GM18868 (cell line): ENCODE results near the gene PRSS3.
"Not testable (repeated sequence)": the region's sequence is repeated elsewhere in the genome, so short reads cannot be mapped to it uniquely, and the experiment has no call there.

Source experiments
- ATAC-seq: cut with Tn5 transposase; IDR thresholded peaks from one replicate; pipeline ENCODE4 v1.9.1; 2021; ENCODE audit warnings: mild to moderate bottlenecking, moderate library complexity; ENCODE audit not compliant: unreplicated experiment

The PRSS3 gene

DNA sequence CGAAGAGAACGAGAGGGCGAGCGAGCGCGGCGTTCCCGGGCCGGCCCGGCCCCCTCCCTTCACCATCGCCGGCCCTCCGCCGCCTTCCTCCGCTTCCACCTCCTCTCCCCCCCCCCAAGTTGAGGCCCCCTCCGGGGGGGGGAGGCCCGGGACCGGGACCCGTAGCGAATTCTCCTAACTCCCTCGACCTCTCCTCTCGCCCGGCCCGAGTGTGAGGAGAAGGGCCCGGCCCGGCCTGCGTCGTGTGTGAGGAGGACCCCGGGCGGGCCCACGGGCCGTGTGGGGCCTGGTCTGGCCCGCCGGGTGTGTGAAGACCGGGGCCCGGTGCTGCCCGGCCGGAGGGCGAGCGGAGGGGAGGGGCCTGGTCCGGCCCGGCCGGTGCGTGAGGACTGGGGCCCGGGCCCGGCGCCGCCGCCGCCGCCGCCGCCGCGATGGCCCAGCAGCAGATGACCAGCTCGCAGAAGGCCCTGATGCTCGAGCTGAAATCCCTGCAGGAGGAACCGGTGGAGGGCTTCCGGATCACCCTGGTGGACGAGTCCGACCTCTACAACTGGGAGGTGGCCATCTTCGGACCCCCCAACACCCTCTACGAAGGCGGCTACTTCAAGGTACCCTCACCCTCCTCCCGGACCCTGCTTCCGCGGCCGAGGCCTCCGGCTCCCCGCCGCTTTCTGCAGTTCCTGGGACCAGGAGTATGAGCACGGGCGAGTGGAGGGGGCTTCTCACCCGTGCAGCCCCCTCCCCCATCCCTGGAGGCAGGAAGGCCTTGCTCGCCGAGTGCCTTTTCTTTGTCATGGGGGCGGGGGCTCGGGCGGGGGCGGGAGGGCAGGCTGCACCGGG, 22.2 kb downstream of the PRSS3 start:
- ATAC-seq, result peak; percentile 15

- no peak for ATAC-seq
Measured at GRCh38 chr9:33818167-33818846, 22.9 kb downstream of the PRSS3 start.

- no peak for ATAC-seq
Measured at GRCh38 chr9:33818847-33819500, 23.6 kb downstream of the PRSS3 start.

DNA sequence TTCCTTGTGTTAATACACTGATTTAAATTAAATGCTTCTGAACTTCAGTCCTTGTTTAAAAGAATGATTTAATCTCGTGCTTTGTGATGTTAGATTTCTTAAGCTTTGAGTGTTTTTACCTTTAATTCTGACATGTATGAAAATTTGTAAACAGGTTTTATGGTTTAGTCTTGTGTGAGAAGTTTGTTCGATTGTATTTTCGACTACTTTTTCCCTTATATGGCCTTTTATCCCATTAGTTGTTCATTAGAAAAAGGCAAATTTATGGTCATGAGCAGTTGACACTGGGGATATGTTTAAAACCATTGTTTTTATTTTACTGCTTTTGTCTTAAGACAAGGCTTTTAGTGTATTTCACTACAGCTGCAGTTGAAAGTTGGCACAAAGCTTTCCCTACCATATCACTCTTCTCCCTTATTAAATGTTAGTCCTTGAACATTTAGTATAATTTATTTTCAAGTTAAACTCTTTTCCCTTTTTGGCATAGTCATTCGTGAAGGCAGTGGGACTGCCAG, 24.9 kb downstream of the PRSS3 start:
- no peak for ATAC-seq

GRCh38 chr9:33823801-33824200, 28.4 kb downstream of the PRSS3 start:
- ATAC-seq, result no peak

- not testable (repeated sequence) for ATAC-seq
Measured at GRCh38 chr9:33827285-33827684, 31.9 kb downstream of the PRSS3 start.

DNA sequence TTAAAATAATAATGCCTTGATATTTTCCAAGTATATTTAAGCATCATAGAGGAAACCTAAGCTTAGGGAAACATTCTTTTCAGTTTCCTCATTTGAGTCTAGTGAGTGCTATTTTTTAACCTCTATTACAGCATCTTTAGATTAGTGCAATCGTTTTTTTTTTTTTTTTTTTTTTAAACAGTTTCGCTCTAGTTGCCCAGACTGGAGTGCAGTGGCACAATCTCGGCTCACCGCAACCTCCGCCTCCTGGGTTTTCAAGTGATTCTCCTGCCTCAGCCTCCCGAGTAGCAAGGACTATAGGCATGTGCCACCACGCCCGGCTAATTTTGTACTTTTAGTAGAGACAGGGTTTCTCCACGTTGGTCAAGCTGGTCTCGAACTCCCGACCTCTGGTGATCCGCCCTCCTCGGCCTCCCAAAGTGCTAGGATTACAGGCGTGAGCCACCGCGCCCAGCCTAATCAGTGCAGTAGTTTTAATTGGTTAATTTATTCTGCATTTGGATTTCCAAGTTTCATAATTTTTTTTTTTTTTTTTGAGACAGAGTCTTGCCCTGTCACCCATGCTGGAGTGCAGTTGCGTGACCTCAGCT, 34.4 kb downstream of the PRSS3 start:
- not testable (repeated sequence) for ATAC-seq

GRCh38 chr9:33835625-33836260, 40.4 kb downstream of the PRSS3 start:
- ATAC-seq, result no peak

GRCh38 chr9:33836261-33836660, 40.9 kb downstream of the PRSS3 start:
- not testable (repeated sequence) for ATAC-seq

DNA sequence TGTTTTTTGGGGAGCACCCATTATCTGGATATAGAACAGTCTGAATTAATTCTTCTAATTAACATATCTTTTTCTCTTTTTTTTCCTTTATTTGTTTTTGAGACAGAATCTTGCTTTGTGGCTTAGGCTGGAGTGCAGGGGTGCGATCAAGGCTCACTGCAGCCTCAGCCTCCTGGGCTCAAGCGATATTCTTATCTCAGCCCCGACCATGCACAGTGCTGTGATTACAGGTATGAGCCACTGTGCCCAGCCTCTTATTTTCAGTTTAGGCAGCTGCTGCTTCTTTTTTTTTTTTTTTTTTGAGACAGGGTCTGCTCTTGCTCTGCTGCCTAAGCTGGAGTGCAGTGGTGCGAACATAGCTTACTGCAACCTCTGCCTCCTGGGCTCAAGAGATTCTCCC, 41.8 kb downstream of the PRSS3 start:
- no peak for ATAC-seq

- no peak for ATAC-seq
Measured at GRCh38 chr9:33840381-33840780, 45.0 kb downstream of the PRSS3 start.

- no peak for ATAC-seq
Measured at GRCh38 chr9:33843312-33843961, 48.1 kb downstream of the PRSS3 start.

DNA sequence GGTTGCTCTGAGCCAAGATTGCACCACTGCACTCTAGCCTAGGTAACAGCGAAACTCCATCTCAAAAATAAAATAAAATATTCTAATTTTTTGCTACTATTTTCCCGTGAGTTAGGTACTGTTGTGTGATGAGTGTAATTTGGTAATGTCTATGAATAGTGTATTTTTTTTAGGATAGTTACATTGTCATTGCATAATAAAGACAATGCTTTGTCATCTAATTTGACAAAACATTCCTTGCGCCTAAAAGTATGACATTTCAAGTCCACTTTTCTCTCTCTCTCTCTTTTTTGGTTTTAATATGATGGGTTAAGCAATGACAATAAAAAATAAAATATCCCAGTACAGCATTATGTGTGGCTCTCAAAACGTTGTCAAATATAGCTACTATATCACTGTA, 50.9 kb downstream of the PRSS3 start:
- ATAC-seq, result no peak

- not testable (repeated sequence) for ATAC-seq
Measured at GRCh38 chr9:33847894-33848205, 52.5 kb downstream of the PRSS3 start.
